Epithelial cell of prostate (primary cell): ENCODE data around the gene EVPLL.
"Not testable (repeated sequence)": the region's sequence is repeated elsewhere in the genome, so short reads cannot be mapped to it uniquely, and the experiment has no call there.

Experiments used
- DNase-seq: peaks from one replicate; pipeline ENCODE4 v3.0.0-alpha.2; 2011; ENCODE audit warnings: low read depth, low spot score
- H3K27ac ChIP-seq: fragments of 450-650 bp; 2 replicates; pipeline ENCODE4 v1.5.1; 2017; ENCODE audit warnings: mild to moderate bottlenecking

EVPLL gene

GRCh38 chr17:18421521-18421920, 43.9 kb downstream of the EVPLL start:
- H3K27ac ChIP-seq, DNase-seq: not testable (repeated sequence)

DNA sequence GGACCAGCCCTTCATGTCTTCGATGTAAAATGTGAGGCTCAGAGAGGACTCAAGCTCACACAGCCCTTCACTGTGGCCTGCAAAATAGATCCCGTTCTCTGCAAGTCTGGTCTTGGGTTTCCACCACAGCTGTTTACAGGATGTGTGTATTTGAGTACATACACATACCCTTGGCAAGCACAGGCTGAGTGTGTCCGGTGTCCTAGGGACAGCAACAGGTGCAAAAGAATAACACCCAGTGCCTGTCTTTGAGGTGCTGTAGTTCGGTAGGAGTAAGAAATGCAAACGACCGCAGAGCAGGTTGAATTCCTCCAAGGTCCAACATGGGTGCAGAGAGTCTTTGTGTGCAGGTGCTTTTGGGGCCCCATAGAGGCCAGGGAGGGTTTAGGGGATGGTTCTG, 44.9 kb downstream of the EVPLL start:
- H3K27ac ChIP-seq, DNase-seq: not testable (repeated sequence)

DNA sequence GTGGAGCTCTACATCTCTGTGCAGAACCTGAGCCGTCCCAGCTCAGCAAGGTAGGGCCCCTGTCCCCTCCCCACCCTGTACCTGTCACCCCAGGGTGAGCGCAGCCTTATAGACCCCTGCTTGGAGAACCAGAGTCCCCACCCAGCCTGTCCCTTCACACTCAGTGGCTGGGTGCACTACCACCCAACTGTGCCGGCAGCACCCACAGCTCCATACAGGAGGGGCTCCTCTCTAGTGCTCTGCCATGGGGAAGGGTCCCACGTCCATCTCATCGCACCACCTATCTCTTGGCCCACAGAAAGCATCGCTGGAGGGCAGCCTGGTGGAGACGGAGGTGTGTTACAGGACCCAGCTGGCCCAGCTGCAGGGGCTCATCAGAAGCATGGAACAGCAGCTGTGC, 45.4 kb downstream of the EVPLL start:
- not testable (repeated sequence) for DNase-seq, H3K27ac ChIP-seq

- not testable (repeated sequence) for DNase-seq, H3K27ac ChIP-seq
These were observed 48.0 kb downstream of the EVPLL start for GRCh38 chr17:18425593-18425992.

GRCh38 chr17:18426639-18427038, 49.1 kb downstream of the EVPLL start:
- not testable (repeated sequence) for DNase-seq, H3K27ac ChIP-seq

GRCh38 chr17:18432206-18432605, 54.6 kb downstream of the EVPLL start:
- not testable (repeated sequence) for DNase-seq, H3K27ac ChIP-seq
